Glutamatergic neuron (in vitro differentiated cells): ENCODE measurements around the gene GNG7. TPM values are rescaled to one million over a fixed set of nuclear protein-coding genes. Genes with fewer than 3 reads are reported as not detected.
"Not testable (repeated sequence)": the region's sequence is repeated elsewhere in the genome, so short reads cannot be mapped to it uniquely, and the experiment has no call there.

Source experiments
- DNase-seq: peaks from one replicate; pipeline ENCODE4 v3.0.0; 2022
- H3K27ac Mint-ChIP-seq: one replicate; pipeline ENCODE4 v1.8.0; 2020; ENCODE audit warnings: mild to moderate bottlenecking, mixed read lengths, inconsistent platforms; ENCODE audit not compliant: unreplicated experiment
- H3K27me3 Mint-ChIP-seq: one replicate; pipeline ENCODE4 v1.8.0; 2020; ENCODE audit warnings: mild to moderate bottlenecking, moderate library complexity, mixed read lengths, inconsistent platforms; ENCODE audit not compliant: unreplicated experiment
- H3K36me3 Mint-ChIP-seq: one replicate; pipeline ENCODE4 v1.8.0; 2020; ENCODE audit warnings: mild to moderate bottlenecking, mixed read lengths, inconsistent platforms; ENCODE audit not compliant: unreplicated experiment
- H3K4me1 Mint-ChIP-seq: one replicate; pipeline ENCODE4 v1.8.0; 2020; ENCODE audit warnings: mild to moderate bottlenecking, low read depth, mixed read lengths, inconsistent platforms; ENCODE audit not compliant: unreplicated experiment
- H3K4me3 Mint-ChIP-seq: one replicate; pipeline ENCODE4 v1.8.0; 2020; ENCODE audit warnings: mild to moderate bottlenecking, mixed read lengths, inconsistent platforms; ENCODE audit not compliant: unreplicated experiment
- H3K9me3 Mint-ChIP-seq: one replicate; pipeline ENCODE4 v1.8.0; 2020; ENCODE audit warnings: mild to moderate bottlenecking, moderate library complexity, mixed read lengths, inconsistent platforms; ENCODE audit not compliant: unreplicated experiment
- CTCF ChIP-seq: fragments of 200-600 bp; sonication (generic); IDR thresholded peaks from one replicate; pipeline ENCODE4 v1.5.0; 2021; ENCODE audit not compliant: partially characterized antibody, unreplicated experiment
- total RNA-seq: library from RNA; stranded (reverse); fragmentation: NEBNext Ultra II Directional; extraction: Animal tissue kit (Norgen Biotek cat#: 25700); gene quantifications from one replicate; pipeline ENCODE4 v1.2.1, GENCODE V29; 2021; ENCODE audit not compliant: unreplicated experiment

GNG7 gene
- total RNA-seq, 1 donor from 2014 or later, result 8.0 TPM

DNA sequence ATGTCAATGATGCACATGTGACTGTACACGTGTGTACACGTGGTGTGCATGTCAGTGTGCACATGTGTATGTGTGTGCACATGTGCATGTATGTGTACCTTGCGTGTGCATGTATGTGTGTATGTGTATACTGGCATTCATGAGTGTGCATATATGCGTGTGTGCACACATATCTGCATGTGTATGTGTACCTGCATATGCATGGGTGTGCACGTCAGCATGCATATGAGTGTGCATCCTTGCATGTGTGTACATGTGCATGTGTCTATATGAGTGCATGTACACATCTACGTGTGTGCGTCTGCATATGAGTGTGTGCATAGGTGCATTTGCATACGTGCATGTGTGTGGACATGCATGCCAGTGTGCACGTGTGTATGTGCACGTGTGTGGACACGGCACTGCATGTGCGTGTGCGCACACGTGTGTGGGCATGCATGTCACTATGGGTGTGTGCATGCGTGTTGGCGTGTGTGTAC is 178.1 kb downstream of the GNG7 start:
- no peaks in the 10 kb centered on the region for H3K36me3 Mint-ChIP-seq
- no peak for TF ChIP-seq CTCF
- no peak for DNase-seq
- no peak overlapping the region for H3K27ac Mint-ChIP-seq
- H3K27me3 Mint-ChIP-seq, result peaks cover 2% of the 10 kb centered on the region
- H3K9me3 Mint-ChIP-seq, result peaks cover 1% of the 10 kb centered on the region
- H3K4me1 Mint-ChIP-seq, result no peaks in the 10 kb centered on the region
- H3K4me3 Mint-ChIP-seq, result no peak overlapping the region

DNA sequence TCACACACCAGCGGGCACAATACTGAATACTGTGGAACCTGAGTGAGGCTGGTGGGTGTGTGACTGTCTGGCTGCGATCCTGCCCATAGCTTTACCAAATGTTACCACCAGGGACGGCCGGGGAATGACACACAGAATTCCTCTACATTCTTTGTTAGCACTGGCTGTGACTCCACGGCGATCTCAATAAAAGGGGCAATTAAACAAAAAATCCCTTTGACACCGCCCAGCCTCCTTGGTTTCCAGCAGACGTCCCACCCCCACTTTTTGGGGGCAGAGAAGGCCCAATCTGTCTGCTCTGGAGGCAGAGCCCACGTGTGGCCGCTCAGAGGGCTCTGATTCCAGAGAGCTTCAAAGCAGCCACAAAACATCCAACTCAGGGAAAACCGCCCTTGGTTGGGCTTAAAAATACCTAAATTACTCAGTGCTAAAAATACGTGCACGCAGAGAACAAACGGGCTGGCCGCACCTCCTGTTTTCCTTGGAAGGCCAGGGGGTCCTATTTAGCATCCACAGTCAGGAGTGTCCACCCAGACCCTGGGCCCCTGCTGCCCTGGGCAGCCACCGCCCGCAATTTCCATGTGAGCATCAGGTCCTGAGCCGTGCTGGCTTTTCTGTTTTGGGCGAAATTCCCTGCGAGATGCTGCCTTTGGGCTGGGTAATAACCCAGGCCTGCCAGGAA is 178.7 kb downstream of the GNG7 start:
- Mint-ChIP-seq H3K36me3 (no peaks in the 10 kb centered on the region), H3K4me3 (no peak overlapping the region), H3K27me3 (peaks cover 2% of the 10 kb centered on the region), H3K27ac (no peak overlapping the region), H3K9me3 (no peaks in the 10 kb centered on the region), H3K4me1 (no peaks in the 10 kb centered on the region)
- no peak for DNase-seq
- no peak for TF ChIP-seq CTCF

GRCh38 chr19:2519482-2519881 is 183.0 kb downstream of the GNG7 start:
- TF ChIP-seq CTCF, result no peak
- no peaks in the 10 kb centered on the region for H3K27me3 Mint-ChIP-seq
- H3K9me3 Mint-ChIP-seq, result peaks cover 1% of the 10 kb centered on the region
- H3K27ac Mint-ChIP-seq, result no peak overlapping the region
- H3K4me1 Mint-ChIP-seq, result no peaks in the 10 kb centered on the region
- H3K36me3 Mint-ChIP-seq, result peaks cover 5% of the 10 kb centered on the region
- DNase-seq, result no peak
- H3K4me3 Mint-ChIP-seq, result no peak overlapping the region

GRCh38 chr19:2518856-2519255 is 183.6 kb downstream of the GNG7 start:
- not testable (repeated sequence) for H3K27me3 Mint-ChIP-seq, H3K4me1 Mint-ChIP-seq, H3K9me3 Mint-ChIP-seq

GRCh38 chr19:2517881-2518601 is 184.5 kb downstream of the GNG7 start:
- H3K4me1 Mint-ChIP-seq, result no peaks in the 10 kb centered on the region
- no peak for DNase-seq
- H3K27me3 Mint-ChIP-seq, result no peaks in the 10 kb centered on the region
- peaks cover 5% of the 10 kb centered on the region for H3K36me3 Mint-ChIP-seq
- H3K27ac Mint-ChIP-seq, result no peak overlapping the region
- H3K9me3 Mint-ChIP-seq, result peaks cover 1% of the 10 kb centered on the region
- H3K4me3 Mint-ChIP-seq, result no peak overlapping the region
- TF ChIP-seq CTCF, result no peak

More at GRCh38 chr19:2518856-2519255, 183.6 kb downstream of the GNG7 start:
- not testable (repeated sequence) for H3K27ac Mint-ChIP-seq, DNase-seq, H3K4me3 Mint-ChIP-seq, H3K36me3 Mint-ChIP-seq
